ENCODE results near the gene PCDHGA6.

The PCDHGA6 gene

GRCh38 chr5:141419074-141419880, 45.6 kb downstream of the PCDHGA6 start:
- in situ Hi-C loops (cut with HindIII; ENCODE audit: low sequenced_read_pairs): no loop called here

DNA sequence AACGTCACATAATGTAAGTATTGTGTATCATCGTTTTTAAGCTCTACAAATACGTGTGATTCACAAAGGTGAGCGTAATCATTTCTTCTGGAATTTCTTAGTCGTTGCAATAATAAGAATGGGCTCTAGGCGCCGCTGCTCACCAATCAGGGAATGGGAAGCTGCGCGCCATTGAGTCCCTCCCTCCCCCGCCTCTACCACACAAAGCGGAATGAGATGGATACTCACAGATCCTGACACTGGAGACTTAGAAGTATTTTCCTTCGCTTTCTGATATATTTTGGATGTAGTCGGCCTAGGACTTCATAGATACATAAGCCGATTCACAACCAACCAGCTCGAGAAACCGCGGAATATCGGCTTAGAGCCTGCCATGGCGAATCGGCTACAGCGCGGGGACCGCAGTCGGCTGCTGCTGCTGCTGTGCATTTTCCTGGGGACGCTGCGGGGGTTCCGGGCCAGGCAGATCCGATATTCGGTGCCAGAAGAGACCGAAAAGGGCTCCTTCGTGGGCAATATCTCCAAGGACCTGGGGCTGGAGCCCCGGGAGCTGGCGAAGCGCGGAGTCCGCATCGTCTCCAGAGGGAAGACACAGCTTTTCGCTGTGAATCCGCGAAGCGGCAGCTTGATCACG, 47.3 kb downstream of the PCDHGA6 start, which contains the start of gene PCDHGA11:
TSS of gene PCDHGA11 (plus strand) at position 197 of the 634 bp plus-strand sequence. CDS start at position 374, 177 bp downstream.
- in situ Hi-C loops (cut with HindIII; ENCODE audit: low sequenced_read_pairs): no loop called here

- in situ Hi-C loops (cut with HindIII; ENCODE audit: low sequenced_read_pairs): no loop called here
These were observed 47.8 kb downstream of the PCDHGA6 start for GRCh38 chr5:141421489-141421855.

GRCh38 chr5:141422742-141423291, 49.1 kb downstream of the PCDHGA6 start:
- in situ Hi-C loops (cut with HindIII; ENCODE audit: low sequenced_read_pairs): no loop called here

GRCh38 chr5:141427783-141428426, 54.2 kb downstream of the PCDHGA6 start:
- in situ Hi-C loops (cut with HindIII; ENCODE audit: low sequenced_read_pairs): loop anchor here (5.0 kb wide), 1 partner anchor 91 kb away; the partner anchor contains the start of gene PCDHGA2

All from endothelial cell of hepatic sinusoid (primary cell).